SK-N-SH (cell line): ENCODE results near the gene SESN1. TPM values are rescaled to one million over a fixed set of nuclear protein-coding genes. Genes with fewer than 3 reads are reported as not detected.

Experiments
- CTCF ChIA-PET: fragments of 300-600, 350-600 bp; formaldehyde crosslinking; extraction: SDS; loops from one replicate; lab custom pipeline; 2021; lab: Yijun Ruan, JAX
- POLR2A ChIA-PET: fragments of 350-600 bp; sonication (Branson Sonifier 250); formaldehyde crosslinking; extraction: SDS; loops from one replicate; lab custom pipeline; 2020; ENCODE audit warnings: antibody characterized with exemption, inconsistent platforms; lab: Yijun Ruan, JAX
- DNase-seq: peaks from one replicate; pipeline ENCODE4 v3.0.0; 2012
- H2AFZ ChIP-seq: fragments of 200-600 bp; sonication (generic); 2 replicates; pipeline ENCODE4 v1.8.1; 2016; ENCODE audit warnings: antibody characterized with exemption, mild to moderate bottlenecking, low read depth
- H3F3A ChIP-seq: fragments of 200-600 bp; sonication (generic); replicated peaks from 2 replicates; pipeline ENCODE3; 2016; ENCODE audit warnings: antibody characterized with exemption, mild to moderate bottlenecking; ENCODE audit not compliant: insufficient read depth
- H3K27ac ChIP-seq, 2 experiments: fragments of 200-500 bp in 1 of 2; fragments of 200-600 bp in 1 of 2; sonication (Bioruptor generic) in 1 of 2; sonication (generic), shearing (Covaris generic) in 1 of 2; 2 replicates each; pipeline versions ENCODE4 v1.5.1 to v1.6.1; 2014 to 2016; ENCODE audit warnings: low read depth in 2 of 2, inconsistent platforms in 1 of 2, low read length in 1 of 2, mild to moderate bottlenecking in 1 of 2, mixed read lengths in 1 of 2
- H3K27me3 ChIP-seq: fragments of 200-600 bp; sonication (generic), shearing (Covaris generic); 2 replicates; pipeline ENCODE4 v1.6.1; 2016; ENCODE audit warnings: mixed run types; ENCODE audit not compliant: insufficient read depth
- H3K36me3 ChIP-seq, 2 experiments: fragments of 200-500 bp in 1 of 2; fragments of 200-600 bp in 1 of 2; sonication (Bioruptor generic) in 1 of 2; sonication (generic) in 1 of 2; replicated peaks in 1 of 2; 2 replicates each; pipeline versions ENCODE3 to v1.5.1; 2014 to 2016; ENCODE audit warnings: low read length in 1 of 2, mild to moderate bottlenecking in 1 of 2; ENCODE audit not compliant: insufficient read depth in 2 of 2, control insufficient read depth in 1 of 2
- H3K4me1 ChIP-seq, 2 experiments: fragments of 200-500 bp in 1 of 2; fragments of 200-600 bp in 1 of 2; sonication (Bioruptor generic) in 1 of 2; sonication (generic), shearing (Covaris generic) in 1 of 2; 2 replicates each; pipeline versions ENCODE4 v1.5.1 to v1.6.1; 2014 to 2016; ENCODE audit warnings: low read depth in 1 of 2, low read length in 1 of 2, mixed run types in 1 of 2; ENCODE audit not compliant: insufficient read depth in 2 of 2, control insufficient read depth in 1 of 2
- H3K4me2 ChIP-seq: fragments of 200-600 bp; sonication (generic), shearing (Covaris generic); 2 replicates; pipeline ENCODE4 v1.6.1; 2017; ENCODE audit warnings: mixed run types
- H3K4me3 ChIP-seq, 2 experiments: fragments of 200-500 bp in 1 of 2; fragments of 200-600 bp in 1 of 2; sonication (Bioruptor generic) in 1 of 2; sonication (generic), shearing (Covaris generic) in 1 of 2; 2 replicates each; pipeline versions ENCODE4 v1.5.1 to v1.8.1; 2014 to 2016; ENCODE audit warnings: low read depth in 2 of 2, inconsistent platforms in 1 of 2, low read length in 1 of 2, mild to moderate bottlenecking in 1 of 2, mixed read lengths in 1 of 2, moderate library complexity in 1 of 2
- H3K79me2 ChIP-seq: fragments of 200-600 bp; sonication (generic); 2 replicates; pipeline ENCODE4 v1.8.1; 2017; ENCODE audit warnings: mild to moderate bottlenecking; ENCODE audit not compliant: insufficient read depth
- H3K9ac ChIP-seq: fragments of 200-600 bp; sonication (generic); 2 replicates; pipeline ENCODE4 v1.6.1; 2017; ENCODE audit warnings: mixed run types
- H3K9me2 ChIP-seq: fragments of 200-600 bp; sonication (generic); 2 replicates; pipeline ENCODE4 v1.6.1; 2017; ENCODE audit warnings: mixed run types
- H3K9me3 ChIP-seq: fragments of 200-600 bp; sonication (generic); 2 replicates; pipeline ENCODE4 v1.6.1; 2017; ENCODE audit warnings: mixed run types, mild to moderate bottlenecking, moderate library complexity
- H4K20me1 ChIP-seq: fragments of 200-600 bp; sonication (generic); 2 replicates; pipeline ENCODE4 v1.6.1; 2017; ENCODE audit warnings: mild to moderate bottlenecking, mixed run types; ENCODE audit not compliant: insufficient read depth
- CHD2 ChIP-seq: fragments of 150-350 bp; IDR thresholded peaks from 2 replicates; pipeline ENCODE4 v1.6.1; 2018; ENCODE audit warnings: low read length; ENCODE audit not compliant: partially characterized antibody
- ELF1 ChIP-seq: IDR thresholded peaks from 2 replicates; pipeline ENCODE4 v1.4.0; 2012
- EZH2phosphoT487 ChIP-seq: fragments of 200-600 bp; sonication (generic); IDR thresholded peaks from 2 replicates; pipeline ENCODE4 v1.6.1; 2017; ENCODE audit warnings: low read depth, mixed run types, mild to moderate bottlenecking, antibody characterized with exemption, moderate library complexity, borderline replicate concordance
- FOSL2 ChIP-seq: IDR thresholded peaks from 2 replicates; pipeline ENCODE4 v1.4.0; 2012; ENCODE audit warnings: low read depth, mild to moderate bottlenecking, moderate library complexity, borderline replicate concordance
- FOXJ3 ChIP-seq: sonication (generic); formaldehyde crosslinking; IDR thresholded peaks from 2 replicates; pipeline ENCODE4 v1.5.1; 2020; ENCODE audit warnings: mild to moderate bottlenecking, missing genetic modification reagents
- GATA2 ChIP-seq: sonication (generic); formaldehyde crosslinking; IDR thresholded peaks from 2 replicates; pipeline ENCODE4 v1.5.0; 2020; ENCODE audit warnings: mild to moderate bottlenecking, missing genetic modification reagents
- MEF2A ChIP-seq: IDR thresholded peaks from 2 replicates; pipeline ENCODE4 v1.4.0; 2012; ENCODE audit warnings: low read depth, borderline replicate concordance
- MXI1 ChIP-seq: IDR thresholded peaks from 2 replicates; pipeline ENCODE4 v1.6.1; 2012; ENCODE audit warnings: mild to moderate bottlenecking, low read depth, low read length, improper control_type of control experiment
- POLR2AphosphoS5 ChIP-seq: IDR thresholded peaks from 2 replicates; pipeline ENCODE4 v1.6.1; 2012; ENCODE audit warnings: low read depth, low read length
- RAD21 ChIP-seq: IDR thresholded peaks from 2 replicates; pipeline ENCODE4 v1.6.1; 2012; ENCODE audit warnings: mild to moderate bottlenecking, low read length
- RXRA ChIP-seq: IDR thresholded peaks from 2 replicates; pipeline ENCODE4 v1.4.0; 2012; ENCODE audit warnings: low read depth, mild to moderate bottlenecking, borderline replicate concordance
- SMC3 ChIP-seq: IDR thresholded peaks from 2 replicates; pipeline ENCODE4 v1.6.1; 2012; ENCODE audit warnings: low read depth, low read length, improper control_type of control experiment
- WGBS: methylation state at CpG from one replicate; pipeline ENCODE4 v1.1.6; 2017; ENCODE audit warnings: low lambda C conversion rate; 5-methylcytosine and 5-hydroxymethylcytosine counted together
- polyA plus RNA-seq, 3 experiments: library from polyadenylated mRNA; depleted of rRNA; stranded (reverse); fragments of >200 nt; gene quantifications; 2 replicates each; pipeline ENCODE4 v1.2.3, GENCODE V29; 2012
- TF ChIP-seq, protein P1 (sequence below): IDR thresholded peaks from 2 replicates; pipeline ENCODE4 v1.4.0; 2012; ENCODE audit warnings: low read depth, borderline replicate concordance
- TF ChIP-seq, protein P2 (sequence below): fragments of 150-350 bp; IDR thresholded peaks from 2 replicates; pipeline ENCODE4 v1.6.1; 2016; ENCODE audit warnings: mild to moderate bottlenecking, low read depth, low read length
- TF ChIP-seq, protein P3 (sequence below): IDR thresholded peaks from 2 replicates; pipeline ENCODE4 v1.4.0; 2012; ENCODE audit warnings: low read depth, borderline replicate concordance

SESN1 gene
- polyA plus RNA-seq, 1 of the 3 experiments (the other 2 are of a cell fraction), result 13.1 TPM

DNA sequence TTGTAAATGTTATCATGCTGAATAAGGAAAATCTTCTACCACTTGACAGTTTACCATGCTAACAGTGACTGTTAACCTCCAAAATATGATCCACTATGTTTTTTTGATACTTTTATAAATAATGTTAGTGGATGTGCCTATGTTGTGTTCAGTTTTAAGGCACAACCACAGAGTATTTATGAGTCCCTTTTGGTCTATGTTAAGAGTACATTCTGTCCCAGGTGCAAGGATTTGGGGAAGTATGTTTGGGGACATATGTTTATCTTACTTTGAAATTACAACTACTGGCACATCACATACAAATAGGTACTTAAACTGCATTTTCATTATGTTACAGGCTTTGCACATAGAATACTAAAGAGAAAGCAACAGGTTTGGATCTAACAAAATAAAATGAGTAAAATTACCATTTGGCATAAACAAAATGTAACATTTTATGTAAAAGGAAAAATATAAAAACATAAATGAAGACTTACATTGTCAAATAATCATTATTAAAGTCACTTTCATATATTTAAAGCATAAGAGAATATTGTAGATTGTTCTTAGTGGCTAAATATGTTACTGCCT, 71.2 kb downstream of the SESN1 start:
- Histone ChIP-seq H4K20me1 (no peaks in the 10 kb centered on the region), H3K9ac (no peak overlapping the region), H3K27me3 (no peaks in the 10 kb centered on the region), H3K4me3 (no peak overlapping the region), H2AFZ (no peak overlapping the region), H3K9me3 (no peaks in the 10 kb centered on the region), H3K9me2 (no peaks in the 10 kb centered on the region), H3F3A (peaks cover 4% of the 10 kb centered on the region), H3K4me2 (no peak overlapping the region), H3K79me2 (no peaks in the 10 kb centered on the region), H3K27ac (no peak overlapping the region), H3K36me3 (no peaks in the 10 kb centered on the region), H3K4me1 (peaks cover 0 to 7% of the 10 kb centered on the region in 2 experiments; a peak in 1 of 4 replicates)
- ChIA-PET CTCF (no interaction called here), POLR2A (no interaction called here)
- TF ChIP-seq, protein P1, sequence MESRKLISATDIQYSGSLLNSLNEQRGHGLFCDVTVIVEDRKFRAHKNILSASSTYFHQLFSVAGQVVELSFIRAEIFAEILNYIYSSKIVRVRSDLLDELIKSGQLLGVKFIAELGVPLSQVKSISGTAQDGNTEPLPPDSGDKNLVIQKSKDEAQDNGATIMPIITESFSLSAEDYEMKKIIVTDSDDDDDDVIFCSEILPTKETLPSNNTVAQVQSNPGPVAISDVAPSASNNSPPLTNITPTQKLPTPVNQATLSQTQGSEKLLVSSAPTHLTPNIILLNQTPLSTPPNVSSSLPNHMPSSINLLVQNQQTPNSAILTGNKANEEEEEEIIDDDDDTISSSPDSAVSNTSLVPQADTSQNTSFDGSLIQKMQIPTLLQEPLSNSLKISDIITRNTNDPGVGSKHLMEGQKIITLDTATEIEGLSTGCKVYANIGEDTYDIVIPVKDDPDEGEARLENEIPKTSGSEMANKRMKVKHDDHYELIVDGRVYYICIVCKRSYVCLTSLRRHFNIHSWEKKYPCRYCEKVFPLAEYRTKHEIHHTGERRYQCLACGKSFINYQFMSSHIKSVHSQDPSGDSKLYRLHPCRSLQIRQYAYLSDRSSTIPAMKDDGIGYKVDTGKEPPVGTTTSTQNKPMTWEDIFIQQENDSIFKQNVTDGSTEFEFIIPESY, result no peak
- TF ChIP-seq SMC3 (no peak), POLR2AphosphoS5 (no peak), MXI1 (no peak), ELF1 (no peak), RAD21 (no peak), EZH2phosphoT487 (no peak), FOSL2 (no peak), GATA2 (CRISPR knock-in tag) (no peak), RXRA (no peak), CHD2 (no peak), MEF2A (no peak)
- TF ChIP-seq, protein P2, sequence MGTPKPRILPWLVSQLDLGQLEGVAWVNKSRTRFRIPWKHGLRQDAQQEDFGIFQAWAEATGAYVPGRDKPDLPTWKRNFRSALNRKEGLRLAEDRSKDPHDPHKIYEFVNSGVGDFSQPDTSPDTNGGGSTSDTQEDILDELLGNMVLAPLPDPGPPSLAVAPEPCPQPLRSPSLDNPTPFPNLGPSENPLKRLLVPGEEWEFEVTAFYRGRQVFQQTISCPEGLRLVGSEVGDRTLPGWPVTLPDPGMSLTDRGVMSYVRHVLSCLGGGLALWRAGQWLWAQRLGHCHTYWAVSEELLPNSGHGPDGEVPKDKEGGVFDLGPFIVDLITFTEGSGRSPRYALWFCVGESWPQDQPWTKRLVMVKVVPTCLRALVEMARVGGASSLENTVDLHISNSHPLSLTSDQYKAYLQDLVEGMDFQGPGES, result no peak
- TF ChIP-seq, protein P3, sequence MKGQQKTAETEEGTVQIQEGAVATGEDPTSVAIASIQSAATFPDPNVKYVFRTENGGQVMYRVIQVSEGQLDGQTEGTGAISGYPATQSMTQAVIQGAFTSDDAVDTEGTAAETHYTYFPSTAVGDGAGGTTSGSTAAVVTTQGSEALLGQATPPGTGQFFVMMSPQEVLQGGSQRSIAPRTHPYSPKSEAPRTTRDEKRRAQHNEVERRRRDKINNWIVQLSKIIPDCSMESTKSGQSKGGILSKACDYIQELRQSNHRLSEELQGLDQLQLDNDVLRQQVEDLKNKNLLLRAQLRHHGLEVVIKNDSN, result no peak
- no peak for DNase-seq

DNA sequence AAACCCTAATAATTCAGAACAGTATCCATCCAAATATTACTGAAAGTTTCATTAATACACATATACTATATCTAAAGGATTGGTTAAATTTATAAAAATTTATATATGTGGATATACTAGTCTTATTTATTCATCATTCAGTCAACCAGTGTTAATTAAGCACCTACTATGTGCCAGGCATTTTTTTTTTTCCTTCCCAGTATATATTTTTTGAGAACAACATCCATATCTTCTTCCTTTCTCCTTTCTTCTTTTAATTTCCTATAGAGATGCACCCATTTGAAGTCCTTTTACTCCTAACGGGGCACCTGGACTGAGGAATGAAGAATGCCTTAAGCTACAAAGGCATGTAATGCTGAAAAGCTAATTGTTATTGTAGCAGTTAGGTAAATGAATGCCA, 72.8 kb downstream of the SESN1 start:
- H3K4me1 ChIP-seq, result peaks cover 0 to 7% of the 10 kb centered on the region in 2 experiments; a peak in 1 of 4 replicates
- no peak overlapping the region for H3K27ac ChIP-seq
- H3K79me2 ChIP-seq, result no peaks in the 10 kb centered on the region
- ChIA-PET CTCF (interaction anchor here (1.1 kb wide), 1 partner anchor 51 kb away, joined by 3 read pairs; no protein-coding TSS in a partner anchor), POLR2A (interaction anchor here (0.6 kb wide), 1 partner anchor 27 kb away, joined by 3 read pairs; no protein-coding TSS in a partner anchor)
- 100% methylated on average over 1 of the region's 1 CpG for WGBS
- peaks cover 4% of the 10 kb centered on the region for H3F3A ChIP-seq
- no peak overlapping the region for H2AFZ ChIP-seq
- no peaks in the 10 kb centered on the region for H4K20me1 ChIP-seq
- no peak overlapping the region for H3K4me2 ChIP-seq
- no peak overlapping the region for H3K4me3 ChIP-seq
- H3K36me3 ChIP-seq, result no peaks in the 10 kb centered on the region
- no peaks in the 10 kb centered on the region for H3K9me3 ChIP-seq
- H3K9ac ChIP-seq, result no peak overlapping the region
- H3K27me3 ChIP-seq, result no peaks in the 10 kb centered on the region
- no peaks in the 10 kb centered on the region for H3K9me2 ChIP-seq
- no peak for DNase-seq
- no peak for TF ChIP-seq RXRA
- no peak for TF ChIP-seq FOXJ3
